Gastroesophageal sphincter (tissue), 3 donors: ENCODE data around the gene RANBP10.

Source experiments
- CTCF ChIP-seq, 4 experiments: fragments of 200-600 bp in 2 of 4; fragments of 450-650 bp in 2 of 4; sonication (generic) in 1 of 4; IDR thresholded peaks; one replicate each; pipeline ENCODE4 v1.5.1; 2017 to 2019; ENCODE audit warnings: antibody characterized with exemption in 4 of 4, mild to moderate bottlenecking in 2 of 4, moderate library complexity in 2 of 4
- EP300 ChIP-seq: sonication (generic); formaldehyde crosslinking; IDR thresholded peaks from one replicate; pipeline ENCODE4 v1.6.1; 2017; ENCODE audit warnings: antibody characterized with exemption, mild to moderate bottlenecking

- TF ChIP-seq EP300 (no peak), CTCF (IDR thresholded peaks at IDR 0.05) (peak in 1 of 4 experiments; percentile 6)
Measured at GRCh38 chr16:67807148-67807682, 855 bp upstream of the RANBP10 start.
